Mononuclear cell (primary cell): Measurements from ENCODE around the gene CAGE1. TPM values are rescaled to one million over a fixed set of nuclear protein-coding genes. Genes with fewer than 3 reads are reported as not detected.

Experiments
- H3K27me3 ChIP-seq: 2 replicates; pipeline ENCODE4 v1.6.0; 2011; ENCODE audit warnings: low read length, control low read depth; ENCODE audit not compliant: insufficient read depth
- H3K4me1 ChIP-seq: 2 replicates; pipeline ENCODE4 v1.5.1; 2011; ENCODE audit warnings: mild to moderate bottlenecking, low read length, control low read depth; ENCODE audit not compliant: insufficient read depth
- H3K4me3 ChIP-seq: 2 replicates; pipeline ENCODE4 v1.5.1; 2011; ENCODE audit warnings: mild to moderate bottlenecking, low read length, moderate library complexity
- H3K9me3 ChIP-seq: 2 replicates; pipeline ENCODE4 v1.5.1; 2011; ENCODE audit warnings: low read depth, mild to moderate bottlenecking, control low read depth, low read length
- total RNA-seq: library from RNA; depleted of rRNA; stranded (reverse); fragments of >200 nt; gene quantifications from one replicate; pipeline ENCODE4 v1.2.3, GENCODE V29; 2012

Gene CAGE1
- total RNA-seq, 1 donor, result 0.94 TPM

- H3K9me3 ChIP-seq, result no peaks in the 10 kb centered on the region
- peaks cover 44% of the 10 kb centered on the region for H3K4me1 ChIP-seq
- peak overlapping the region; percentile 98 for H3K4me3 ChIP-seq
- no peaks in the 10 kb centered on the region for H3K27me3 ChIP-seq
Measured at GRCh38 chr6:7313505-7314165, 75.9 kb downstream of the CAGE1 start.

- Histone ChIP-seq H3K4me3 (peak within 1 kb of the TSS; percentile 98), H3K4me1 (peaks cover 48% of the 10 kb centered on the region), H3K9me3 (no peaks in the 10 kb centered on the region), H3K27me3 (no peaks in the 10 kb centered on the region)
Measured at GRCh38 chr6:7312616-7313504, 76.7 kb downstream of the CAGE1 start, which contains the start of gene SSR1. Gene SSR1 (minus strand): TSS chr6:7313199. CDS start chr6:7313120, 79 bp downstream.

- H3K4me1 ChIP-seq, result peaks cover 48% of the 10 kb centered on the region
- H3K27me3 ChIP-seq, result no peaks in the 10 kb centered on the region
- H3K9me3 ChIP-seq, result no peaks in the 10 kb centered on the region
- peak overlapping the region; percentile 98 for H3K4me3 ChIP-seq
Measured at GRCh38 chr6:7311917-7312615, 77.5 kb downstream of the CAGE1 start.

- H3K4me3 ChIP-seq, result no peak overlapping the region
- H3K27me3 ChIP-seq, result no peaks in the 10 kb centered on the region
- peaks cover 48% of the 10 kb centered on the region for H3K4me1 ChIP-seq
Measured at GRCh38 chr6:7311176-7311575, 78.4 kb downstream of the CAGE1 start.

GRCh38 chr6:7309050-7309449 lies 80.5 kb downstream of the CAGE1 start:
- H3K9me3 ChIP-seq, result no peaks in the 10 kb centered on the region
- no peak overlapping the region for H3K4me3 ChIP-seq
- no peaks in the 10 kb centered on the region for H3K27me3 ChIP-seq
- peaks cover 42% of the 10 kb centered on the region for H3K4me1 ChIP-seq

More at GRCh38 chr6:7311176-7311575, 78.4 kb downstream of the CAGE1 start:
- no peaks in the 10 kb centered on the region for H3K9me3 ChIP-seq

GRCh38 chr6:7307533-7307932 lies 82.0 kb downstream of the CAGE1 start:
- no peaks in the 10 kb centered on the region for H3K9me3 ChIP-seq
- no peaks in the 10 kb centered on the region for H3K27me3 ChIP-seq
- no peak overlapping the region for H3K4me3 ChIP-seq
- peaks cover 34% of the 10 kb centered on the region for H3K4me1 ChIP-seq

GRCh38 chr6:7304821-7305220 lies 84.7 kb downstream of the CAGE1 start:
- Histone ChIP-seq H3K9me3 (no peaks in the 10 kb centered on the region), H3K4me3 (no peak overlapping the region), H3K4me1 (peaks cover 13% of the 10 kb centered on the region), H3K27me3 (no peaks in the 10 kb centered on the region)

- H3K9me3 ChIP-seq, result no peaks in the 10 kb centered on the region
- H3K4me1 ChIP-seq, result no peaks in the 10 kb centered on the region
- H3K27me3 ChIP-seq, result no peaks in the 10 kb centered on the region
- no peak overlapping the region for H3K4me3 ChIP-seq
Measured at GRCh38 chr6:7301702-7302101, 87.8 kb downstream of the CAGE1 start.

GRCh38 chr6:7300926-7301325 lies 88.6 kb downstream of the CAGE1 start:
- H3K27me3 ChIP-seq, result no peaks in the 10 kb centered on the region
- no peaks in the 10 kb centered on the region for H3K9me3 ChIP-seq
- no peaks in the 10 kb centered on the region for H3K4me1 ChIP-seq
- H3K4me3 ChIP-seq, result no peak overlapping the region

- Histone ChIP-seq H3K4me3 (no peak overlapping the region), H3K4me1 (no peaks in the 10 kb centered on the region), H3K27me3 (no peaks in the 10 kb centered on the region), H3K9me3 (no peaks in the 10 kb centered on the region)
Measured at GRCh38 chr6:7298113-7298512, 91.4 kb downstream of the CAGE1 start.

GRCh38 chr6:7296602-7297001 lies 92.9 kb downstream of the CAGE1 start:
- no peak overlapping the region for H3K4me3 ChIP-seq
- H3K4me1 ChIP-seq, result no peaks in the 10 kb centered on the region
- no peaks in the 10 kb centered on the region for H3K27me3 ChIP-seq
- no peaks in the 10 kb centered on the region for H3K9me3 ChIP-seq

GRCh38 chr6:7295916-7296315 lies 93.6 kb downstream of the CAGE1 start:
- Histone ChIP-seq H3K4me1 (no peaks in the 10 kb centered on the region), H3K9me3 (no peaks in the 10 kb centered on the region), H3K27me3 (no peaks in the 10 kb centered on the region), H3K4me3 (no peak overlapping the region)

GRCh38 chr6:7292596-7293255 lies 96.8 kb downstream of the CAGE1 start:
- H3K4me1 ChIP-seq, result no peaks in the 10 kb centered on the region
- H3K9me3 ChIP-seq, result no peaks in the 10 kb centered on the region
- H3K4me3 ChIP-seq, result no peak overlapping the region
- no peaks in the 10 kb centered on the region for H3K27me3 ChIP-seq

- Histone ChIP-seq H3K4me3 (no peak overlapping the region), H3K9me3 (no peaks in the 10 kb centered on the region), H3K4me1 (no peaks in the 10 kb centered on the region), H3K27me3 (no peaks in the 10 kb centered on the region)
Measured at GRCh38 chr6:7290079-7290478, 99.5 kb downstream of the CAGE1 start.

GRCh38 chr6:7285416-7285815 lies 104.1 kb downstream of the CAGE1 start:
- peaks cover 14% of the 10 kb centered on the region for H3K4me1 ChIP-seq
- H3K4me3 ChIP-seq, result no peak overlapping the region
- no peaks in the 10 kb centered on the region for H3K27me3 ChIP-seq
- H3K9me3 ChIP-seq, result no peaks in the 10 kb centered on the region
